DND-41 (cell line): ENCODE data around the gene GPC3.

Experiments
- ATAC-seq: fragments of 200-7000 bp; cut with Tn5 transposase; 3 replicates; pipeline ENCODE4 v1.9.1; 2021; ENCODE audit warnings: low read depth; ENCODE audit not compliant: insufficient read depth
- DNase-seq: peaks from one replicate; pipeline ENCODE4 v3.0.0-alpha.2; 2020
- H2AFZ ChIP-seq: 2 replicates; pipeline ENCODE4 v1.6.0; 2012; ENCODE audit warnings: low read depth, low read length
- H3K27ac ChIP-seq: 2 replicates; pipeline ENCODE4 v1.5.1; 2012; ENCODE audit warnings: low read length, inconsistent platforms
- H3K27me3 ChIP-seq: fragments of 200-600 bp; sonication (generic); 2 replicates; pipeline ENCODE4 v1.6.0; 2012; ENCODE audit warnings: low read length, mild to moderate bottlenecking, inconsistent platforms; ENCODE audit not compliant: insufficient read depth, poor library complexity
- H3K36me3 ChIP-seq: 2 replicates; pipeline ENCODE4 v1.5.1; 2012; ENCODE audit warnings: low read length, inconsistent platforms; ENCODE audit not compliant: insufficient read depth
- H3K4me1 ChIP-seq: 2 replicates; pipeline ENCODE4 v1.5.1; 2012; ENCODE audit warnings: mild to moderate bottlenecking, low read length; ENCODE audit not compliant: insufficient read depth
- H3K4me2 ChIP-seq: 2 replicates; pipeline ENCODE4 v1.6.0; 2012; ENCODE audit warnings: mild to moderate bottlenecking, moderate library complexity, low read length, inconsistent platforms; ENCODE audit not compliant: insufficient read depth
- H3K4me3 ChIP-seq, 2 experiments: fragments of 200-600 bp in 1 of 2; shearing (Covaris generic) in 1 of 2; 2 replicates each; pipeline ENCODE4 v1.5.1; 2012 to 2016; ENCODE audit warnings: inconsistent platforms in 2 of 2, low read length in 2 of 2, mild to moderate bottlenecking in 2 of 2, low read depth in 1 of 2, moderate library complexity in 1 of 2
- H3K79me2 ChIP-seq: 2 replicates; pipeline ENCODE4 v1.6.0; 2012; ENCODE audit warnings: low read length, inconsistent platforms; ENCODE audit not compliant: insufficient read depth
- H3K9ac ChIP-seq: 2 replicates; pipeline ENCODE4 v1.6.0; 2012; ENCODE audit warnings: low read depth, mild to moderate bottlenecking, inconsistent platforms, low read length, moderate library complexity
- H3K9me3 ChIP-seq: 2 replicates; pipeline ENCODE4 v1.5.1; 2012; ENCODE audit warnings: low read length, moderate library complexity, mild to moderate bottlenecking, inconsistent platforms; ENCODE audit not compliant: insufficient read depth, severe bottlenecking
- H4K20me1 ChIP-seq: 2 replicates; pipeline ENCODE4 v1.6.0; 2012; ENCODE audit warnings: low read length; ENCODE audit not compliant: insufficient read depth
- EZH2 ChIP-seq: IDR thresholded peaks from 3 replicates; pipeline ENCODE4 v1.6.1; 2012; ENCODE audit warnings: borderline replicate concordance, low read depth, mild to moderate bottlenecking, moderate library complexity, low read length, inconsistent platforms; ENCODE audit not compliant: severe bottlenecking
- TF ChIP-seq, protein P1 (sequence below): IDR thresholded peaks from 2 replicates; pipeline ENCODE4 v1.5.1; 2012; ENCODE audit warnings: borderline replicate concordance, low read length, moderate library complexity, mild to moderate bottlenecking; ENCODE audit not compliant: poor library complexity, severe bottlenecking; ENCODE audit errors: extremely low read depth

The GPC3 gene

DNA sequence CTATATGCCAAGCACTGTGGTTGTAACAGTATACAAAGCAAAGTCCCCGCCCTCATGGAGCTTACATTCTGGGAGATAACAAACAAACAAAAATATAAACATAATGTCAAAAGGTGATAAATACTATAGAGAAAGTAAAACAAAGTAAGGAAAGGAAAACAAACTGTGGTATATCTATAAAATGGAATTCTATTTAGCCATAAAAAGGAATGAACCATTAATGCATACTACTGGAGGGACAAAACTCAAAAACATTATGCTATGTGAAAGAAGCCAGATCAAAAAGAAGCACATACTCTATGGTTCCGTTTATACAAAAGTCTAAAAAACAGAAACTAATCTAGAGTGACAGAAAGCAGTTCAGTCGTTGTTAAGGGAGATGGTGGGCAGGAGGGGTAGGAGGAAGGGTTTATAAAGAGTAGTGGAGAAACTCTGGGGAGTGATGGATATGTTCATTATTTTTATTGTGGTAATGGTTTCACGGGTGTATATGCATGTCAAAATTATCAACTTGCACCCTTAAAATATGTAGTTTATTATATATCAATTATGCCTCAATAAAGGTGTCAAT lies 31.5 kb downstream of the GPC3 start:
- Histone ChIP-seq H3K4me3 (no peak overlapping the region), H3K27ac (no peak overlapping the region), H3K4me1 (no peaks in the 10 kb centered on the region), H4K20me1 (no peaks in the 10 kb centered on the region), H3K9me3 (no peaks in the 10 kb centered on the region), H2AFZ (no peak overlapping the region), H3K27me3 (no peaks in the 10 kb centered on the region), H3K36me3 (no peaks in the 10 kb centered on the region), H3K9ac (no peak overlapping the region), H3K79me2 (no peaks in the 10 kb centered on the region), H3K4me2 (no peak overlapping the region)
- TF ChIP-seq EZH2: no peak
- TF ChIP-seq, protein P1, sequence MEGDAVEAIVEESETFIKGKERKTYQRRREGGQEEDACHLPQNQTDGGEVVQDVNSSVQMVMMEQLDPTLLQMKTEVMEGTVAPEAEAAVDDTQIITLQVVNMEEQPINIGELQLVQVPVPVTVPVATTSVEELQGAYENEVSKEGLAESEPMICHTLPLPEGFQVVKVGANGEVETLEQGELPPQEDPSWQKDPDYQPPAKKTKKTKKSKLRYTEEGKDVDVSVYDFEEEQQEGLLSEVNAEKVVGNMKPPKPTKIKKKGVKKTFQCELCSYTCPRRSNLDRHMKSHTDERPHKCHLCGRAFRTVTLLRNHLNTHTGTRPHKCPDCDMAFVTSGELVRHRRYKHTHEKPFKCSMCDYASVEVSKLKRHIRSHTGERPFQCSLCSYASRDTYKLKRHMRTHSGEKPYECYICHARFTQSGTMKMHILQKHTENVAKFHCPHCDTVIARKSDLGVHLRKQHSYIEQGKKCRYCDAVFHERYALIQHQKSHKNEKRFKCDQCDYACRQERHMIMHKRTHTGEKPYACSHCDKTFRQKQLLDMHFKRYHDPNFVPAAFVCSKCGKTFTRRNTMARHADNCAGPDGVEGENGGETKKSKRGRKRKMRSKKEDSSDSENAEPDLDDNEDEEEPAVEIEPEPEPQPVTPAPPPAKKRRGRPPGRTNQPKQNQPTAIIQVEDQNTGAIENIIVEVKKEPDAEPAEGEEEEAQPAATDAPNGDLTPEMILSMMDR: no peak
- ATAC-seq (no peak), DNase-seq (no peak)

DNA sequence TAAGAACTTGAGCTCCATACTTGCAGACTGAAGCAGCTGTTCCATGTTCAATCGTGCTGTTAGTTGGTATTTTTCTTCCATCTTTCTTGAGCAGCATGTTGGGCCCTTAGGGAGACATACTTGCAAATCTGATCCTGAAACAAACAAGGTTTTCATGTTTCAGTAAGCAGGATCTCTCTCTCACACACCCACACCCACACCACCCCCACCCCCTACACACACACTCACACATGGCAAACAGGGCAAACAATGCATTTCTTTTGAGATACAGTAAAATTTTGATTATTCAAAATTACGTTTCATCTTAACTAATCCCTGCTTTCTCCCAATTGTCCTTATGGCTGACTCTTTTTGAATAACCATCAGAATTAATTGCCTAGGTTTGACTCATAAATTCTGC lies 32.3 kb downstream of the GPC3 start:
- no peaks in the 10 kb centered on the region for H3K79me2 ChIP-seq
- no peak overlapping the region for H3K4me3 ChIP-seq
- ATAC-seq: no peak
- no peaks in the 10 kb centered on the region for H3K36me3 ChIP-seq
- H3K4me1 ChIP-seq: no peaks in the 10 kb centered on the region
- H4K20me1 ChIP-seq: no peaks in the 10 kb centered on the region
- H2AFZ ChIP-seq: no peak overlapping the region
- H3K9ac ChIP-seq: no peak overlapping the region
- no peak overlapping the region for H3K27ac ChIP-seq
- no peak overlapping the region for H3K4me2 ChIP-seq
- H3K9me3 ChIP-seq: no peaks in the 10 kb centered on the region
- no peak for TF ChIP-seq EZH2
- TF ChIP-seq, protein P1: no peak
- no peaks in the 10 kb centered on the region for H3K27me3 ChIP-seq
- no peak for DNase-seq

DNA sequence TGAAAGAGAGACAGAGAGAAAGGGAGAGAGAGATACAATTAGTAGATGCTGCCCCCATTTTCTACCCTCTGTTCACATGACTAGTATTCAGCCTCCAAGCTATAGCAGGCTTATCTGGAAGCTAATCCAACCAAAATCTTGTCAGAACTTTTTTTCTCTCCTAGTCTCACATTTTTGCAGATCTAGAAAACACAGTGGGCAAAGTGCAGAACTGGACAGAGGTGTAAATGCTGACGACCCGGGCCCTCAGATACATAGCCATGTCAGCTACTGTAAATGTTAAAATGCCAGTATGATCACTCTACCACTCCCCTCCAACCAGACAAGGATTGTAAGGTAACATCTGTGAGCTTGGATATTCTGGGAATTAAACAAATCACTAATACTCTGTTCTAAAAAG lies 34.3 kb downstream of the GPC3 start:
- TF ChIP-seq, protein P1: no peak
- TF ChIP-seq EZH2: no peak
- Histone ChIP-seq H3K27me3 (no peaks in the 10 kb centered on the region), H3K9ac (no peak overlapping the region), H4K20me1 (no peaks in the 10 kb centered on the region), H3K27ac (no peak overlapping the region), H3K4me1 (no peaks in the 10 kb centered on the region), H3K9me3 (no peaks in the 10 kb centered on the region), H3K79me2 (no peaks in the 10 kb centered on the region), H3K4me2 (no peak overlapping the region), H2AFZ (no peak overlapping the region), H3K36me3 (no peaks in the 10 kb centered on the region), H3K4me3 (no peak overlapping the region)
- ATAC-seq: no peak
- no peak for DNase-seq

DNA sequence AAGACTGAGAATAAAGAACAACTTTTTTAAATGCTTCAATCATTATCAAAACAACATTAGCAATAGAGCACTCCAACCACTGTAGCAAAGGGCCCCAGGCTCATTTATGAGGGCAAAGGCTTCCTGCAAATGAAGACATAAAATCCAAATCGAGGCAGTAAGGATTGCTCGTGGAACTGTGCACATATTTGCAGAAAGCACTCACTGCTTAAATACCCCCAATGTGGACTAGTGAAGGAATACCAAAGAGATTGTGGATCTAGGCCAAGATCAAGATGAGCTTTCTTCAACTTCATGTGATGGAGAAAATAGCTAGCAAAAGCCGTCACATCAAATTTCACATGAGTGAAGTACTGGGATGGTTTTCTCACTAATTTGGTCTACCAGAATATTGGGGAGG lies 35.2 kb downstream of the GPC3 start:
- Histone ChIP-seq H3K36me3 (no peaks in the 10 kb centered on the region), H3K27me3 (no peaks in the 10 kb centered on the region), H3K9ac (no peak overlapping the region), H3K27ac (no peak overlapping the region), H3K79me2 (no peaks in the 10 kb centered on the region), H3K4me2 (no peak overlapping the region), H3K4me3 (no peak overlapping the region), H3K9me3 (no peaks in the 10 kb centered on the region), H4K20me1 (no peaks in the 10 kb centered on the region), H2AFZ (no peak overlapping the region), H3K4me1 (no peaks in the 10 kb centered on the region)
- TF ChIP-seq, protein P1: no peak
- TF ChIP-seq EZH2: no peak
- no peak for ATAC-seq
- no peak for DNase-seq
